Uterus (tissue), 2 donors: ENCODE data around the gene HPSE2.

Experiments
- POLR2A ChIP-seq, 2 donors: fragments of 450-650 bp; IDR thresholded peaks; one replicate each; pipeline ENCODE4 v1.6.1; 2016; ENCODE audit warnings: antibody characterized with exemption in 2 of 2, mild to moderate bottlenecking in 1 of 2, moderate library complexity in 1 of 2
- TF ChIP-seq, protein P1 (sequence below), 4 experiments: fragments of 200-600 bp in 2 of 4; fragments of 450-650 bp in 2 of 4; sonication (generic) in 2 of 4; IDR thresholded peaks; one replicate each; pipeline ENCODE4 v1.5.1; 2016 to 2019; ENCODE audit warnings: antibody characterized with exemption in 4 of 4, mild to moderate bottlenecking in 2 of 4, moderate library complexity in 1 of 4

DNA sequence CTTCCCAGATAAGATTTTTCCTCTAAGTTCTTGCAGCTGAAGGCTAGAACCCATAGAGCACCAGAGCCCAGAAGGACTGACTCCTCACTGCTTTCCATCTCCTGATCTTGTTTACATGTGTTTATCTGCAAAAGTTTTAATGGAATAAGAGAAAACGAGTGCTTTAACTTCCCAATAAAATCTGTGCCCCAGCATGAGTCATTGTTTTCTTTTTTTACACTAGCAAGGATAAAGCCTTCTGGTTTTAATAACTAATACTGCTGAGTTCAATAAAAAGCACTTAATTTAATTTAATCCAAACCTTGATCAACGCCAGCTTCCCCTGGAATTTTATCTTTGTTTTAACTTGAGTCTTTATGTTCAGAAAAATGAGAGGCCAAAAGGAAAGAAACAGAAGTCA, 227.6 kb downstream of the HPSE2 start:
- TF ChIP-seq, protein P1, sequence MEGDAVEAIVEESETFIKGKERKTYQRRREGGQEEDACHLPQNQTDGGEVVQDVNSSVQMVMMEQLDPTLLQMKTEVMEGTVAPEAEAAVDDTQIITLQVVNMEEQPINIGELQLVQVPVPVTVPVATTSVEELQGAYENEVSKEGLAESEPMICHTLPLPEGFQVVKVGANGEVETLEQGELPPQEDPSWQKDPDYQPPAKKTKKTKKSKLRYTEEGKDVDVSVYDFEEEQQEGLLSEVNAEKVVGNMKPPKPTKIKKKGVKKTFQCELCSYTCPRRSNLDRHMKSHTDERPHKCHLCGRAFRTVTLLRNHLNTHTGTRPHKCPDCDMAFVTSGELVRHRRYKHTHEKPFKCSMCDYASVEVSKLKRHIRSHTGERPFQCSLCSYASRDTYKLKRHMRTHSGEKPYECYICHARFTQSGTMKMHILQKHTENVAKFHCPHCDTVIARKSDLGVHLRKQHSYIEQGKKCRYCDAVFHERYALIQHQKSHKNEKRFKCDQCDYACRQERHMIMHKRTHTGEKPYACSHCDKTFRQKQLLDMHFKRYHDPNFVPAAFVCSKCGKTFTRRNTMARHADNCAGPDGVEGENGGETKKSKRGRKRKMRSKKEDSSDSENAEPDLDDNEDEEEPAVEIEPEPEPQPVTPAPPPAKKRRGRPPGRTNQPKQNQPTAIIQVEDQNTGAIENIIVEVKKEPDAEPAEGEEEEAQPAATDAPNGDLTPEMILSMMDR (IDR thresholded peaks at IDR 0.05), result no peak
- TF ChIP-seq POLR2A (IDR thresholded peaks at IDR 0.05), result no peak
